Measurements from ENCODE around the gene GPAM. TPM values are rescaled to one million over a fixed set of nuclear protein-coding genes. Genes with fewer than 3 reads are reported as not detected.

GPAM gene
- total and polyA plus RNA-seq, 2 donors (not counting 1 experiment from before 2014, with no cell fraction given): 2.6 to 8.2 TPM

DNA sequence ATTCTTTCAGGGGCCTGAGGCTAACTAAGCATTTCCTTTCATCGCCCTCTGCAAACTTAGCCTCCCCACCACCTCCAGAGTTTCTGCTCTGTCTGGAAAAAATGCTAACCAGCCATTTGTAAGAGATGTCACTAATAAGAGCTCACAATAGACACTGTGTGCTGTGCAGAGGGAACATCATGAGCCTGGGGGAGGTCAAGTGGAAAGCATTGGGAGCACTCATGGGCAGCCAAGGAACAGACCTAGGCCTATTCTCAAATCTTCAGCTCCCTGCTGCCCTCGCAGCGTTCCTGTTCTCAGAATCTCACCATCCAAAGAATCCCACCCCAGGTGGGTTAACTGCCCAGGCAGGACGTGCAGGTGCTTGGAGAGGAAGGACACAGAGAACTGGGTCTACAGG is 27.1 kb upstream of the GPAM start:
- TF ChIP-seq CTCF (IDR thresholded peaks at IDR 0.05): no peak
- no peak for TF ChIP-seq EZH2 (IDR thresholded peaks at IDR 0.05; ENCODE audit: borderline replicate concordance, insufficient read depth, low read depth, low read length, poor library complexity, severe bottlenecking)
- Histone ChIP-seq H3K27ac (ENCODE audit: low read length in 2 of 2) (no peak overlapping the region), H3K27me3 (replicated peaks in 1 of 4; ENCODE audit: control extremely low read depth in 1 of 4, control insufficient read depth in 3 of 4, insufficient read depth in 4 of 4, low read length in 3 of 4) (peaks cover 0 to 3% (median 0%) of the 10 kb centered on the region in 4 experiments), H3K4me2 (replicated peaks; ENCODE audit: low read depth, low read length, poor library complexity, severe bottlenecking) (no peak overlapping the region), H2AFZ (ENCODE audit: insufficient read depth, low read depth, low read length, poor library complexity, severe bottlenecking) (no peak overlapping the region), H3K4me3 (ENCODE audit: control extremely low read depth in 1 of 5, extremely low read depth in 1 of 5, insufficient read depth in 1 of 5, low read depth in 2 of 5, low read length in 4 of 5) (no peak overlapping the region), H3K79me2 (ENCODE audit: control insufficient read depth, insufficient read depth, low read length) (no peaks in the 10 kb centered on the region), H3K36me3 (replicated peaks in 1 of 2; ENCODE audit: control extremely low read depth in 1 of 2, control insufficient read depth in 1 of 2, extremely low read depth in 1 of 2, insufficient read depth in 2 of 2, low read length in 1 of 2) (no peaks in the 10 kb centered on the region), H3K9me3 (ENCODE audit: control extremely low read depth in 1 of 3, control insufficient read depth in 2 of 3, insufficient read depth in 1 of 3, low read length in 2 of 3) (peaks cover 0 to 1% (median 0%) of the 10 kb centered on the region in 3 donors), H3K9ac (ENCODE audit: low read length) (no peak overlapping the region), H4K20me1 (ENCODE audit: control insufficient read depth, insufficient read depth, low read length, poor library complexity, severe bottlenecking) (no peaks in the 10 kb centered on the region), H3K4me1 (ENCODE audit: control insufficient read depth in 2 of 2, insufficient read depth in 2 of 2, low read length in 2 of 2) (peaks cover 0 to 36% of the 10 kb centered on the region in 2 donors)
- Mint-ChIP-seq H3K4me3 (no peak overlapping the region), H3K27ac (no peak overlapping the region), H3K4me1 (peaks cover 29% of the 10 kb centered on the region), H3K27me3 (peaks cover 3% of the 10 kb centered on the region), H3K9me3 (ENCODE audit: insufficient read depth) (no peaks in the 10 kb centered on the region)
- POLR2A ChIA-PET: no interaction called here
- intact Hi-C loops (cut with micrococcal nuclease): no loop called here
- ATAC-seq (ENCODE audit: low read depth): no peak
- DNase-seq: no peak
- 71% methylated on average over 1 of the region's 4 CpGs for WGBS (ENCODE audit: insufficient coverage)
- CTCF ChIA-PET: no interaction called here

- DNase-seq (no peak), ATAC-seq (ENCODE audit: low read depth) (no peak)
- WGBS (ENCODE audit: insufficient coverage): 79% methylated on average over 4 of the region's 7 CpGs
- H4K20me1 ChIP-seq (ENCODE audit: control insufficient read depth, insufficient read depth, low read length, poor library complexity, severe bottlenecking): no peaks in the 10 kb centered on the region
- H3K27ac Mint-ChIP-seq: no peak overlapping the region
- POLR2A ChIA-PET: no interaction called here
- no peak overlapping the region for H2AFZ ChIP-seq (ENCODE audit: insufficient read depth, low read depth, low read length, poor library complexity, severe bottlenecking)
- no peak overlapping the region for H3K4me3 Mint-ChIP-seq
- CTCF ChIA-PET: no interaction called here
- peaks cover 20% of the 10 kb centered on the region for H3K4me1 Mint-ChIP-seq
- no peak overlapping the region for H3K4me3 ChIP-seq (ENCODE audit: control extremely low read depth in 1 of 5, extremely low read depth in 1 of 5, insufficient read depth in 1 of 5, low read depth in 2 of 5, low read length in 4 of 5)
- H3K4me1 ChIP-seq (ENCODE audit: control insufficient read depth in 2 of 2, insufficient read depth in 2 of 2, low read length in 2 of 2): peaks cover 0 to 26% of the 10 kb centered on the region in 2 donors
- no peaks in the 10 kb centered on the region for H3K9me3 Mint-ChIP-seq (ENCODE audit: insufficient read depth)
- H3K36me3 ChIP-seq (replicated peaks in 1 of 2; ENCODE audit: control extremely low read depth in 1 of 2, control insufficient read depth in 1 of 2, extremely low read depth in 1 of 2, insufficient read depth in 2 of 2, low read length in 1 of 2): no peaks in the 10 kb centered on the region
- H3K9me3 ChIP-seq (ENCODE audit: control extremely low read depth in 1 of 3, control insufficient read depth in 2 of 3, insufficient read depth in 1 of 3, low read length in 2 of 3): peaks cover 0 to 1% (median 0%) of the 10 kb centered on the region in 3 donors
- peaks cover 3% of the 10 kb centered on the region for H3K27me3 Mint-ChIP-seq
- TF ChIP-seq CTCF (IDR thresholded peaks at IDR 0.05): no peak
- no peak for TF ChIP-seq EZH2 (IDR thresholded peaks at IDR 0.05; ENCODE audit: borderline replicate concordance, insufficient read depth, low read depth, low read length, poor library complexity, severe bottlenecking)
- H3K27me3 ChIP-seq (replicated peaks in 1 of 4; ENCODE audit: control extremely low read depth in 1 of 4, control insufficient read depth in 3 of 4, insufficient read depth in 4 of 4, low read length in 3 of 4): peaks cover 0 to 3% (median 0%) of the 10 kb centered on the region in 4 experiments
- no peaks in the 10 kb centered on the region for H3K79me2 ChIP-seq (ENCODE audit: control insufficient read depth, insufficient read depth, low read length)
- intact Hi-C loops (cut with micrococcal nuclease): no loop called here
- no peak overlapping the region for H3K27ac ChIP-seq (ENCODE audit: low read length in 2 of 2)
- H3K4me2 ChIP-seq (replicated peaks; ENCODE audit: low read depth, low read length, poor library complexity, severe bottlenecking): no peak overlapping the region
- no peak overlapping the region for H3K9ac ChIP-seq (ENCODE audit: low read length)
Measured at GRCh38 chr10:112209684-112210131, 26.1 kb upstream of the GPAM start.
